LNCAP (cell line): Measurements from ENCODE around the gene SKAP1.

Source experiments
- TF ChIP-seq, protein P1 (sequence below): fragments of 450-650 bp; IDR thresholded peaks from 2 replicates; pipeline ENCODE4 v1.5.1; 2017; ENCODE audit warnings: mild to moderate bottlenecking

SKAP1 gene

DNA sequence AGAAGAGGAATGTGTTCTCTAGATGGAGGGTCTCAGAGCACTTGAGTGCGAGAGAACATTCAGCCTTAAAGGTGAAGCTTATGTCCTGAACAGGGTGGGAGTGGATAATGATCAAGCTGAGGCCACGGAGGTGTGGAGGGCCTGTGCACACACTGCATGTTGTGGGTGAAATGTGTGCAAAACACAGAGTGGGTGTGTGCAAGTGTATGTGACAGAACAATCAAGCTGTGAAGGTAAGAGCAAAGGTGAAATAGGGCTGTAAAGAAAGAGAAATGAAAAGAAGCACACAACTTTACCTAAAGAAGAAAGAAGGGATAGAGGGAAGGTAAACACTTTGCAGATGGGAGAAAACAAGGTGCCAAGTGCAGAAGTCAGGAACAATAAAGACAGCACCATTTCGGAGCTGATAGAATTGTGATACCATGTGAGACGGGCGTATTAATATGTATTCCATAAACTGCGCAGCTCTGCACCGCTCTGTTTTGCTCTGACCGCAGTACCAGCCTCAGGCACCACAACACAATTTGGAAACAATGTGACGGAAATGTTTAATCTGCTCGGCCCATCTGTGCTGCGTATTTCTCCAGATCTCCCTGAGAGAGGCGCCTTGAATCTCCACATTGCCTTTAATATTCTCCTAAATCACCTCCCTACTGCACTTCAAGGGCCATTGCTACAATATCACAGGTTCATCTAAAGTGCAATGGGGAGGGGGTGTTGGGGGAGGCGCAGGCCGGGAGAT, 281.8 kb downstream of the SKAP1 start:
- TF ChIP-seq, protein P1, sequence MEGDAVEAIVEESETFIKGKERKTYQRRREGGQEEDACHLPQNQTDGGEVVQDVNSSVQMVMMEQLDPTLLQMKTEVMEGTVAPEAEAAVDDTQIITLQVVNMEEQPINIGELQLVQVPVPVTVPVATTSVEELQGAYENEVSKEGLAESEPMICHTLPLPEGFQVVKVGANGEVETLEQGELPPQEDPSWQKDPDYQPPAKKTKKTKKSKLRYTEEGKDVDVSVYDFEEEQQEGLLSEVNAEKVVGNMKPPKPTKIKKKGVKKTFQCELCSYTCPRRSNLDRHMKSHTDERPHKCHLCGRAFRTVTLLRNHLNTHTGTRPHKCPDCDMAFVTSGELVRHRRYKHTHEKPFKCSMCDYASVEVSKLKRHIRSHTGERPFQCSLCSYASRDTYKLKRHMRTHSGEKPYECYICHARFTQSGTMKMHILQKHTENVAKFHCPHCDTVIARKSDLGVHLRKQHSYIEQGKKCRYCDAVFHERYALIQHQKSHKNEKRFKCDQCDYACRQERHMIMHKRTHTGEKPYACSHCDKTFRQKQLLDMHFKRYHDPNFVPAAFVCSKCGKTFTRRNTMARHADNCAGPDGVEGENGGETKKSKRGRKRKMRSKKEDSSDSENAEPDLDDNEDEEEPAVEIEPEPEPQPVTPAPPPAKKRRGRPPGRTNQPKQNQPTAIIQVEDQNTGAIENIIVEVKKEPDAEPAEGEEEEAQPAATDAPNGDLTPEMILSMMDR: no peak

DNA sequence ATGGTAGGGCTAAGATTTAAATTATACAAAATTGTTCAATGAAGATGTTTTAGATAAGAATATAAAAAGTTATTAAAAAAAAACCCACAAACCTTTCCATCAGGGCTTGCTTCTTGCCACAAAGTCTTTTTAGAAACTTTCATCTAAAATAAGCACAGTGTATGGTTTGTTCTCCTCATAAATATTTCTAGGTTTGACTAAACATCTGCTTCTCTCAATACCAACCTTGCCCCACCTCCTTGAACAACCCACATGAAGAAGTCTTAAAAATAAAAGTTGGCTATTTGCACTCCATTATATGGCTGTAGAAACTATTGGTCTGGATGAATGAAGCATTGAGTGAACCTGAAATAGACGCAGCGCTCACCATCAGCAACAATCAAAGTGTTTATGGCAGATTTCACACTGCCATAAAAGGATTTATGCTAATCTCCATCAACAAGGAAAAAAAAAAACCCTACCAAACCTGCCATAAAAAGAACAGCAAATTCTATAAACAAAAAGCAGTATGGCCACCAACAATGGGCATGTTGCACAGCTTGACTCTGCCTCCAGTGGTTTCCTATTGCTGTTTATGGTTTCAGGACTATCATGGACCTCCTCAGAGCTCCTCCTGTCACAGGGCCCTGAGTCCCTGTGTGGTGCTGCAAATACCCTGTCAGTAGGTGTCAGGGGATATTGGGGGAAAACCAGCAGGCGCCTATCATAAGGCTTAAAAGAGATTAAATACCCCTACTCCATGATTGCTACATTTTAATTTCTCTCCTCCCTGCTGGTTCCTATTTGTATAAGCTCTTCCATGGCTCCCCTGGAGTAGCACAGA, 284.8 kb downstream of the SKAP1 start:
- TF ChIP-seq, protein P1: no peak

DNA sequence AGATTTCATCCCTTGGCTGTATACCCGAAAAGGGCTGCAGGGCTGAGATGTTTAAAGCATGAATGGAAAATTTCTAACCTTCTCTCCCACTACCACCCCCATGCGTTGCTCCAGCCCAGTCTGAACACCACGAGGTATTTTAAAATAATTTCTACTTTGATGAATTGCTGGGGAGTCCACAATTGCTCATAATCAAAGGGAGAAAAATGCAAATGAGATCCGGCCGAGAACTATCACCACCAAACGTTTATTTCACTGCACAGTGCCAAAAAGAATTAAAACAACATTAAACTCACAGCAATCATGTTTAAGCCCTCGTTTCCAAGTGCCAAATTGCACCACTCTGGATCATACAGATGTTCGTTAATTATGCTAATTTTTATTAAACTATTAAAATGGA, 285.8 kb downstream of the SKAP1 start:
- TF ChIP-seq, protein P1: no peak

DNA sequence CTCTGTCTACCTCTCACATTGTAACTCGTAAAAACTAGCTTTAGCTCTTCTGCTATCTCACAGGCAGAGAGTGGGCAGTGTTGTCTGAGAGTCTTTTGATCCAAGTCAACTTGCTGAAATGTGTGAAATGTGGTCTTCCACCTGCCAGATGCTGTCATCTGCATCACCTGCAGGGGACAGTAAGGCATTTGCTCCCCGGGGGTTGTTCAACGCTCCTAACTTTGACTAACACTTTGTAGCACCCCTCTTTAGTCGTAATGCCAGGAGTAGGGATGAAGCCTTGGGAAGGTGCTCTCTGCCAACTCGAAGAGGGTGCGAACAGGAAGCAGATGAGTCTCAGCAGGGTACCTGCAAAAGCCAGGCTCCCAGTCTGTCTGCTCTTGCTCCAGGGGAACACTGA, 286.4 kb downstream of the SKAP1 start:
- TF ChIP-seq, protein P1: no peak

DNA sequence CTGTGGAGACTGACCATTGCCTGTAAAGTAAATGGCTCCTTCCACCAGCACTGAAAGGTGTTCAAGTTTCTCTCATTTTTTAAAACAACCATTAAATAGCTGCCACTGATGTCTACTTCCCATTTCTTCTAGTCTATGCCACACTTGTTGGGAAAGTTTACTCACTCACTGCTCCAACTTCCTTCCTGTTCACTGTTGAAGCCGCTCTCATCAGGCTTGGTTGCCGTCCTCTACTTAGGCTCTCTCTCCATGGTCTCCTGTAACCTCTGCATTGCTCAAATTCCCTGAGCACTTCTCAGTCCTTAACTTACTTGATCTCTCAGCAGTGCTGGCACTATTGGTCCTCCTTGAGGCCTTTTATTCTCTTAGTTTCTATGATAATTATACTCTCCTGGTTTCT, 290.1 kb downstream of the SKAP1 start:
- TF ChIP-seq, protein P1: no peak

DNA sequence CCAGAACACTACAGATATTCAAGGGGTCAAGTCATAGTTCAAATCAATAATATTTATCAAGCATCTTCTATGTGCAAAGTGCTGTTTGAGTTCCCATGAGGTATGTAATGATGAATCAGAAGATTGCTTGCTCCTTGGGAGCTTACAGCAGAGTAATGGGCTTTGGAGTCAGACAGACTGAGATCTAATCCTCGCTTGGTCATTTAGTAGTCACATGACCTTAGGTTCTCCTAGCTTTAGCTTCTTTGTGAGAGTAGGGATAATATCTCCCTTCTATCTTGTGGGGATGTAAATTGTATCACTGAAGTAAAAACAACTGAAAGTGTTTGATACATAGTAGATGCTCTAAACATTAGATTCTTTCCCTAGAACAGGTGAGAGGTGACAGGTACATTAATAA, 292.4 kb downstream of the SKAP1 start:
- TF ChIP-seq, protein P1: no peak

DNA sequence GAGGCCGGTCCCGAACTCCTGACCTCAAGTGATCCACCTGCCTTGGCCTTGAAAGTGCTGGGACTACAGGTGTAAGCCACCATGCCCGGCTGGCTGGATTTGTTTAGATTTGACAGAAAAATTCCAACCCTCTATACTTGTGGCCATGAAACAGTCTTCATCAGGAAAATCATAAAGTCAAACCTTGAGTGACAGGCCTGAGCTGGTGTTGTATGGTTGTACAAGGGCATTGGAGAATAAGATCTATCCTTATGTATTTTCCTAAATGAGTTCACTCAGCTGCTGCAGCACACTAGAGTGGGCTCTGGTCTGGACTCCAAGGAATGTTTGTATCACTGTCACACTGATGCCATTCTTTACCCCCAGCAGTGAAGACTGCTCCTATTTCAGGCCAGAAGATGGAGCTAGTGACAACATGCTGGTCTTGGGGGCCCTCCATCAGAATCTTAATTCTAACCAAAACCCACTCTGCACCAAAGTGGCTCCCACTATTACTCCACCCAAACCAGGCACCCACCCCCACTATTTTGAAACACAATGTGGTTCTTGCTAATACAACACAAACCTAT, 295.0 kb downstream of the SKAP1 start:
- TF ChIP-seq, protein P1: no peak
